ENCODE data around the gene CHST12. TPM values are rescaled to one million over a fixed set of nuclear protein-coding genes. Genes with fewer than 3 reads are reported as not detected.
"Not testable (repeated sequence)": the region's sequence is repeated elsewhere in the genome, so short reads cannot be mapped to it uniquely, and the experiment has no call there.

Gene CHST12
- total RNA-seq, 6 experiments from 2014 or later: 3.0 to 7.9 (median 5.7) TPM

GRCh38 chr7:2466675-2467074, 63.3 kb downstream of the CHST12 start:
- Histone ChIP-seq H3K27me3 (no peaks in the 10 kb centered on the region), H3K4me1 (no peaks in the 10 kb centered on the region), H3K36me3 (no peaks in the 10 kb centered on the region), H3K9me3 (no peaks in the 10 kb centered on the region), H3K27ac (no peak overlapping the region), H3K4me3 (no peak overlapping the region)
- TF ChIP-seq POLR2A (IDR thresholded peaks at IDR 0.05) (no peak), CTCF (IDR thresholded peaks at IDR 0.05) (no peak)
- ATAC-seq (no peak), DNase-seq (no peak)
- intact Hi-C loops (cut with DNase I): no loop called here
- 78% methylated on average over 10 of the region's 10 CpGs for WGBS (ENCODE audit: insufficient coverage, low coverage, low lambda C conversion rate, missing lambda C conversion rate)

GRCh38 chr7:2468227-2468626, 64.8 kb downstream of the CHST12 start:
- ATAC-seq (peak in 1 of 4 donors; percentile 17), DNase-seq (no peak)
- H3K27me3 ChIP-seq: no peaks in the 10 kb centered on the region
- TF ChIP-seq POLR2A (IDR thresholded peaks at IDR 0.05) (no peak), CTCF (IDR thresholded peaks at IDR 0.05) (no peak)
- no peaks in the 10 kb centered on the region for H3K4me1 ChIP-seq
- no peak overlapping the region for H3K4me3 ChIP-seq
- no peak overlapping the region for H3K27ac ChIP-seq
- WGBS (ENCODE audit: insufficient coverage, low coverage, low lambda C conversion rate, missing lambda C conversion rate): no CpG with 5 or more reads among the region's 7 CpGs
- no peaks in the 10 kb centered on the region for H3K36me3 ChIP-seq
- H3K9me3 ChIP-seq: no peaks in the 10 kb centered on the region
- intact Hi-C loops (cut with DNase I): no loop called here

- intact Hi-C loops (cut with DNase I): loop anchor here (10.0 kb wide), 1 partner anchor 215 kb away; the partner anchor contains the start of gene AMZ1 (in 2 of the 2)
- H3K36me3 ChIP-seq: not testable (repeated sequence)
Measured at GRCh38 chr7:2469460-2470203, 66.2 kb downstream of the CHST12 start.

GRCh38 chr7:2470204-2471021, 67.0 kb downstream of the CHST12 start:
- Histone ChIP-seq H3K9me3 (no peaks in the 10 kb centered on the region), H3K4me3 (no peak overlapping the region), H3K36me3 (no peaks in the 10 kb centered on the region), H3K27ac (no peak overlapping the region), H3K4me1 (no peaks in the 10 kb centered on the region), H3K27me3 (no peaks in the 10 kb centered on the region)
- no peak for TF ChIP-seq CTCF (IDR thresholded peaks at IDR 0.05)
- no peak for TF ChIP-seq POLR2A (IDR thresholded peaks at IDR 0.05)
- DNase-seq: no peak
- no CpG with 5 or more reads among the region's 19 CpGs for WGBS (ENCODE audit: insufficient coverage, low coverage, low lambda C conversion rate, missing lambda C conversion rate)
- intact Hi-C loops (cut with DNase I): loop anchor here (10.0 kb wide), 1 partner anchor 214 kb away; the partner anchor contains the start of gene AMZ1 (in 2 of the 2)
- ATAC-seq: no peak

More at GRCh38 chr7:2469460-2470203, 66.2 kb downstream of the CHST12 start:
- not testable (repeated sequence) for ATAC-seq, H3K9me3 ChIP-seq, H3K27me3 ChIP-seq, DNase-seq, H3K27ac ChIP-seq, H3K4me3 ChIP-seq, H3K4me1 ChIP-seq
- WGBS (ENCODE audit: insufficient coverage, low coverage, low lambda C conversion rate, missing lambda C conversion rate): 60% methylated on average over 7 of the region's 9 CpGs

- TF ChIP-seq CTCF (IDR thresholded peaks at IDR 0.05) (no peak), POLR2A (IDR thresholded peaks at IDR 0.05) (no peak)
Measured at GRCh38 chr7:2471022-2471329, 67.6 kb downstream of the CHST12 start.

More at GRCh38 chr7:2471022-2471329, 67.6 kb downstream of the CHST12 start:
- no CpG with 5 or more reads among the region's 5 CpGs for WGBS (ENCODE audit: insufficient coverage, low coverage, low lambda C conversion rate, missing lambda C conversion rate)
- Histone ChIP-seq H3K27me3 (no peaks in the 10 kb centered on the region), H3K9me3 (no peaks in the 10 kb centered on the region), H3K4me3 (no peak overlapping the region), H3K4me1 (no peaks in the 10 kb centered on the region), H3K36me3 (no peaks in the 10 kb centered on the region), H3K27ac (no peak overlapping the region)
- intact Hi-C loops (cut with DNase I): loop anchor here (10.0 kb wide), 1 partner anchor 214 kb away; the partner anchor contains the start of gene AMZ1 (in 2 of the 2)
- ATAC-seq: no peak
- no peak for DNase-seq

Data from right lobe of liver (tissue), 6 donors.